Inflammatory macrophage (primary cell): Measurements from ENCODE around the gene TFIP11.

Source experiments
- DNase-seq, 2 donors: peaks; one replicate each; pipeline ENCODE4 v3.0.0-alpha.2; 2020 to 2022
- total RNA-seq, 18 experiments: gene quantifications; one replicate each; lab custom pipeline; 2026; ENCODE audit warnings: mixed read lengths in 6 of 18, inconsistent platforms in 2 of 18; lab: John Stamatoyannopoulos, UW

The TFIP11 gene
- 25.9 to 67.4 (median 44.7) reads per million in 18 experiments for total RNA-seq

GRCh38 chr22:26512149-26512793 is at the start of gene TFIP11:
TFIP11 (minus strand) TSS chr22:26512473; CDS start chr22:26510272, 2,201 bp downstream.
- peak; percentile 90 to 94 for DNase-seq

GRCh38 chr22:26561756-26562417 is 49.6 kb upstream of the TFIP11 start:
- DNase-seq, result no peak

- DNase-seq, result peak; percentile 70 to 76
Observed at GRCh38 chr22:26559961-26560575, 47.8 kb upstream of the TFIP11 start.

GRCh38 chr22:26558248-26558895 is 46.1 kb upstream of the TFIP11 start:
- no peak for DNase-seq

DNA sequence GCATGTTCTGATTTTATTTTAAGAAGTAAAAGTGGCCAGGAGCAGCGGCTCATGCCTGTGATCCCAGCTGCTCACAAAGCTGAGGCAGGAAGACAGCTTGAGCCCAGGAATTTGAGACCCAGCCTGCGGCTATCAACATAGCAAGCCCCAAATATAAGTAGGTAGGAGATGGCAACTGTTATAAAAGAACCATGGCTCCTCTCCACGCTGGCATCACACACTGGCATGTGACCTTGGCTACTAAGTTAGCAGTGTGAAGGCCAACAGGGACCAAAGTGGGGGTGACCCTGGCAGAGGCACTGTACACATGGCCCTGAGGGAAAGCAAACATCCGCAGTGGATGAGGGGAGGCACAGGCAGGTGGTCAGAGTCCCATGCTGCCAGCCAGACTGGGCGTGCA is 44.6 kb upstream of the TFIP11 start:
- DNase-seq, result no peak

- DNase-seq, result no peak
Observed at GRCh38 chr22:26555478-26555877, 43.2 kb upstream of the TFIP11 start.

DNA sequence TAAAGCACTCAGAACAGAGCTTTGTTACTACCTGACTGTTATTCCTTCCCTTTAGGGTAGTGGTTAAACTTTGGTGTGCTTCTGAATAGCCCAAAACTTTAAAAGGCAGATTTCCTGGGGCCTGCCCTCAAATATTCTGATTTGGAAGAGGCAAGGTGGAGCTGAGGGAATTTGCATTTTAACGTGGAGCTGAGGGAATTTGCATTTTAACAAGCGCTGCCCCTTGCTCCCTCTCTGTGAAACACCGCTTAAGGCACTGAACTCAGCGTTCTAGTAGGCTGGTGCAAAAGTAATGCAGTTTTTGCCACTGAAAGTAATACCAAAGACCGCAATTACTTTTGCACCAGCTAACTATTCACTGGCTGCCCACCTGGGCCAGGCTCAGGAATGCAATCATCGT is 42.7 kb upstream of the TFIP11 start:
- no peak for DNase-seq

- no peak for DNase-seq
Observed at GRCh38 chr22:26553056-26553752, 40.9 kb upstream of the TFIP11 start.

GRCh38 chr22:26552466-26552865 is 40.2 kb upstream of the TFIP11 start:
- no peak for DNase-seq

- no peak for DNase-seq
Observed at GRCh38 chr22:26551568-26551967, 39.3 kb upstream of the TFIP11 start.

DNA sequence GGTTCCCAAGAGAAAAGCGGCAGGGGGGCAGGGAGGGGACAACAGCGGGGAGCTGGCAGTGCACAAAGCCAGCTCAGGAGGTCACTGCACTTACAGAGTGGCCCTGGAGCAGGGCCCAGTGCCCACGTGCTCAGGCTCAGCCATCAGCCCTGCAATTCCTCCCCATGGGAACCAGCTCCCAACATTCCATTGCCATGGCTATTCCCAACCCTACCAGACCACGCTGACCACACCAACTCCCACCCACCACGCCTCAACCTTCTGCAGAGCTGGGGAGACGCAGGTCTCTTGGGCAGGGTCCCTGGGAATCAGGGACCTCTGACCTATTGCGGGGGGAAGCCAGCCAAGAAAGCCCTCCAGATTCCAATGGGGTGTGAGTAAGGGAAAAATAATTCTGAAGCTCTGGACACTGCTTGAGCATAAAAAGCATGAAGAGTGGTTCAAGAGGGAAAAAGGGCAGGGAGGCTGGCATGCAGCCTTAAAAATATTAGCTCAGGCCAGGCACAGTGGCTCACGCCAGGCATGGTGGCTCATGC is 38.3 kb upstream of the TFIP11 start:
- DNase-seq, result no peak

DNA sequence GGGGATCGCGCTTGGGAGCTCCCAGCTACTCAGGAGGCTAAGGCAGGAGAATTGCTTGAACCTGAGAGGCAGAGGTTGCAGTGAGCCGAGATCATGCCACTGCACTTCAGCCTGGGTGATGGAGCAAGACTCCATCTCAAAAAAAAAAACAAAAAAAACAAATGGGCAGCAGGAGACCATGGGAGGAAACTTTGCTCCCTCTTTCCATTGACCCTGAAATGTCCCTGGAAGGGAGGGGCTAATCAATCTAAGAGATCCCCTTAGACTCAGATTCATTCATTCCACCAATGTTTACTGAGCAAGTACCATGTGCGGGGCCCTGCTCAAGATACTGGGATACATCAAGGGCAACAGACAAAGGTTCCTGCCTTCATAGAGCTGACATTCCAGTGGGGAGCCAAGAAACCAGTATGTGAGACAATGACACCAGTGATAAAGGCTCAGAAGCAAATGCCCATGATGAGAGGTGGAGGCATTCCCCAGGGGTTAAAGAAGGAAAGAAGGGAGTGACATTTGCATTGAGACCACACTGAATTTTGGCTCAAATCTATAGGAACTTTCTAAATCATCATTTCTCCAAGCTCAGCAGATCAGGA is 37.7 kb upstream of the TFIP11 start:
- DNase-seq, result no peak

GRCh38 chr22:26548984-26549383 is 36.7 kb upstream of the TFIP11 start:
- DNase-seq, result no peak

GRCh38 chr22:26548303-26548702 is 36.0 kb upstream of the TFIP11 start:
- no peak for DNase-seq

DNA sequence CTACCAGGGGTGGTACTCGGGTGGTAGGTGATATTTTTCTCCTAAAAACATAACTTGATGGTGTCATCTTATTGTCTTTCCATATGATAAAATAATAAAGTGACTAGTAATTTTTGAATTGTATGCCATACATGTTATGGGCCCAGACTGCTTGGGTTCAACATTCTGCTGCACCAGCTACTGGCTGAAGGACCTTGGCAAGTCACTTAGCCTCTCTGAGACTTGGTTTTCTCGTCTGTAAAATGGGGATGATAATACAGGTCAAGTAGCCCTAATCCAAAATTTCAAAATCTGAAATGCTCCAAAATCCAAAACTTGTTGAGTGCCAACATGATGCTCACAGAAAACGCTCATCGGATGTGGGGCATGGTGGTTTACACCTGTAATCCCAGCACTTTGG is 35.6 kb upstream of the TFIP11 start:
- no peak for DNase-seq

- no peak for DNase-seq
Observed at GRCh38 chr22:26547426-26547825, 35.2 kb upstream of the TFIP11 start.

- no peak for DNase-seq
Observed at GRCh38 chr22:26546282-26546681, 34.0 kb upstream of the TFIP11 start.

DNA sequence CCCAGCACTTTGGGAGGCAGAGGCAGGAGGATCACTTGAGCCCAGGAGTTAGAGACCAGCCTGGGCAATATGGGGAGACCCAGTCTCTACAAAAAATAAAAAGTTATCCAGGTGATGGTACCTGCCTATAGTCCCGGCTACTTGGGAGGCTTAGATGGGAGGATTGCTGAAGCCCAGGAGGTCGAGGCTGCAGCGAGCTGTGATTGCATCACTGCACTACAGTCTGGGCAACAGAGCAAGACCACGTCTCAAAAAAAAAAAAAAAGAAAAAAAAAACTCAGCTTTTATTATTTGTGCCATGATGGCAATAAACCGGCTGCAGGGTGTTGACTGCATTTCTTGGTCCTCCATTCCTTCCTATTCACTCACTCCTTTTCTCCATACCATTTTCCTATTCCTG is 33.6 kb upstream of the TFIP11 start:
- no peak for DNase-seq

DNA sequence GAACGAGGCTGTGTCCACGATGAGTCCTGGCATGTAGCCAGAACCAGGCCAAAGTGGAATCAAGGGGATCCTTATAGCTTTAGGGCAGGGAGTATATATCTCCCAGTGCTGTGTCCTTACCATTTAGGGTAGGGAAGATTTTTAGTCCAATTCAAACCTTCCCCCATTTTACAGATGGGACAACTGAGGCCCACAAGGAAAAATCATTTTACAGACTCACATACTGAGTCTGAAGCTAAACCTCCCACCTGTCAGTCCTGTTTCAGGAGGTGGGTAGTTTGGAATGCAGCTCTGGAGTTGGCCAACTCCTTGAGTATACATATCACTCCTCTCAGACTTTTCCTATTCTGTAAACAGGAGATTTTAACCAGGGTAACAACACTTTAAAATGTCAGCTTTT is 33.1 kb upstream of the TFIP11 start:
- no peak for DNase-seq

DNA sequence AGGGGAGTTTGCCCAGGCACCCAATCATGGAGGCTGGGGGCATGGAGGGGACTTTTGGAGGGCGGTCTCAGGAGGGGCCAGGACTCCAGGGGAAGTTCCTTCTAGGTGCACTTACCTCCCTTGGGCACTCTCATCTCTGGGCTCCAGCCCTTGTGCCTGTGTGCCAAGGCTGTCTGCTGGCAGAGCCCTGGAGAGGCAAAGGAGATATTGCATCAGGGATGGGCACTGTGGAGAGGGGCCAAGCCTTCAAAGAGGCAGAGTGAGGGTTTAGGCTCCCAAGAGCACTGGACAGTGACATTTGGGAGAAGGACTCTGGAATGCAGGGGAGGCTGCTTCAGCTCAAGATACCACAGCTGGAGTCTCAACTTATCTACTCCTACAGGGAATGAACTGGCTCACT is 32.2 kb upstream of the TFIP11 start:
- DNase-seq, result no peak

- DNase-seq, result peak; percentile 80 to 85
Observed at GRCh38 chr22:26542831-26543230, 30.6 kb upstream of the TFIP11 start.

DNA sequence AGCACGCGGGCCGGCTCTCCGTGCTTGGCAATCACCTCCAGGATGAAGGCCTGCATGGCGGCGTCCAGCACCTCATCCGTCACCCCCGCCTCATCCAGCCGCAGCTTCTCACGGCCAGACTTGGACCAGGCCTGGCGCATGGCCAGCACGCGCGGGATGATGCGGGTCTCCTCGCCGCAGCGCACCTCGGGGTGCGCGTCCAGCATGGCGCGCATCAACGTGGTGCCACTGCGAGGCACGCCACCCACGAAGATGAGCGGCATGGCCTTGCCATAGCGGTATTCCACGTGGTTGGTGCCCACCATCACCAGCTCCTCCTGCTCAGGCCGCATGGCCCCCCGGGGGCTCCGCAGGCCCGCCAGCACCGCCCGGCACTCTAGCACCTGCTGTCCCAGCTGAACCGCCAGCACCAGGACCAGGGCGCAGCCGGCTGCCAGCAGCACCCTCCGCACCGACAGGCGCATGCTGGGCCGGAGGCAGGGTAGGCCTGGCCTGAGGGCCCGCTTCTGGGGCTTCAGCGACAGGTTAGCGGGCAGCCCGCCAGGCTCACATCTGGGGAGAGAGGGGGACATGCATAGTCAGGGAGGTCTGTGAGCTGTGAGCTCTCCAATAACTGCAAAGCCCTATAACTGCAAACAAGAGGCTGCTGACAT is 29.0 kb upstream of the TFIP11 start:
- no peak for DNase-seq
